Panc1 (cell line): ENCODE measurements around the gene SLC9A4.

Experiments
- CTCF ChIP-seq: fragments of 450-650 bp; IDR thresholded peaks from 2 replicates; pipeline ENCODE4 v1.5.1; 2017; ENCODE audit warnings: mild to moderate bottlenecking
- POLR2AphosphoS5 ChIP-seq: IDR thresholded peaks from 2 replicates; pipeline ENCODE4 v1.6.1; 2012; ENCODE audit warnings: mild to moderate bottlenecking, low read depth, low read length, moderate library complexity
- REST ChIP-seq, 2 experiments: IDR thresholded peaks; 2 replicates each; pipeline ENCODE4 v1.6.1; 2011 to 2012; ENCODE audit warnings: low read depth in 2 of 2, control low read depth in 1 of 2, low read length in 1 of 2, mild to moderate bottlenecking in 1 of 2, moderate library complexity in 1 of 2; ENCODE audit not compliant: insufficient read depth in 1 of 2

GRCh38 chr2:102438111-102438510 lies 34.9 kb upstream of the SLC9A4 start:
- TF ChIP-seq CTCF, result no peak
- TF ChIP-seq REST (IDR thresholded peaks at IDR 0.05; ENCODE audit: insufficient read depth in 1 of 2, low read depth in 2 of 2, low read length in 1 of 2), result no peak
- TF ChIP-seq POLR2AphosphoS5, result no peak
